PC-3 (cell line): ENCODE data around the gene EPHA2. TPM values are rescaled to one million over a fixed set of nuclear protein-coding genes. Genes with fewer than 3 reads are reported as not detected.

Experiments
- ATAC-seq: fragments of 200-7000 bp; cut with Tn5 transposase; 2 replicates; pipeline ENCODE4 v1.9.1; 2020; ENCODE audit warnings: mild to moderate bottlenecking, moderate library complexity
- Bru-seq: library from RNA; stranded (reverse); fragments of 400-500 nt; gene quantifications from one replicate; lab custom pipeline; 2021; lab: Mats Ljungman, UMichigan
- BruChase-seq, 2 experiments: library from RNA; stranded (reverse); fragments of 400-500 nt; gene quantifications; one replicate each; lab custom pipeline; 2021; lab: Mats Ljungman, UMichigan
- BruUV-seq: library from RNA; stranded (reverse); fragments of 400-500 nt; replicated peaks from 2 replicates; lab custom pipeline; 2021; lab: Mats Ljungman, UMichigan
- CTCF ChIA-PET: fragments of 300-600 bp; sonication (Branson Sonifier 250); formaldehyde crosslinking; loops from one replicate; lab custom pipeline; 2022; ENCODE audit warnings: antibody characterized with exemption; lab: Charles Lee
- POLR2A ChIA-PET: fragments of 300-600 bp; sonication (Branson Sonifier 250); formaldehyde crosslinking; loops from one replicate; lab custom pipeline; 2022; ENCODE audit warnings: antibody characterized with exemption; ENCODE audit not compliant: unreplicated experiment; lab: Charles Lee
- DNase-seq: peaks from one replicate; pipeline ENCODE4 v3.0.0-alpha.2; 2015
- H2AFZ ChIP-seq: fragments of 300-600 bp; sonication (generic); 2 replicates; pipeline ENCODE4 v1.6.0; 2016; ENCODE audit warnings: antibody characterized with exemption, low read length
- H3F3A ChIP-seq: fragments of 300-600 bp; sonication (generic); one replicate; pipeline ENCODE4 v1.6.0; 2017; ENCODE audit warnings: antibody characterized with exemption, low read length, control low read depth, mild to moderate bottlenecking; ENCODE audit not compliant: unreplicated experiment
- H3K27ac ChIP-seq: fragments of 300-600 bp; sonication (generic); 2 replicates; pipeline ENCODE4 v1.5.1; 2016; ENCODE audit warnings: mild to moderate bottlenecking, low read length
- H3K27me3 ChIP-seq: fragments of 300-600 bp; sonication (generic); 2 replicates; pipeline ENCODE4 v1.6.1; 2016; ENCODE audit warnings: low read length, mixed read lengths
- H3K36me3 ChIP-seq: fragments of 300-600 bp; sonication (generic); 2 replicates; pipeline ENCODE4 v1.6.1; 2016; ENCODE audit warnings: low read depth, mixed run types, low read length, mixed read lengths
- H3K4me1 ChIP-seq: fragments of 300-600 bp; sonication (generic); 2 replicates; pipeline ENCODE4 v1.5.1; 2016; ENCODE audit warnings: low read length; ENCODE audit not compliant: insufficient read depth
- H3K4me2 ChIP-seq: fragments of 300-600 bp; sonication (generic); 2 replicates; pipeline ENCODE4 v1.6.0; 2016; ENCODE audit warnings: low read length
- H3K4me3 ChIP-seq: fragments of 300-600 bp; sonication (generic); 2 replicates; pipeline ENCODE4 v1.5.1; 2016; ENCODE audit warnings: mild to moderate bottlenecking, low read length, mixed read lengths
- H3K79me2 ChIP-seq: fragments of 300-600 bp; sonication (generic); 2 replicates; pipeline ENCODE4 v1.6.1; 2017; ENCODE audit warnings: low read length, mixed read lengths
- H3K9ac ChIP-seq: fragments of 300-600 bp; sonication (generic); 2 replicates; pipeline ENCODE4 v1.6.0; 2016; ENCODE audit warnings: mild to moderate bottlenecking, low read length
- H3K9me2 ChIP-seq: fragments of 300-600 bp; sonication (generic); replicated peaks from 2 replicates; pipeline ENCODE4 v1.6.1; 2016; ENCODE audit warnings: mixed run types, low read length, mixed read lengths
- H3K9me3 ChIP-seq: fragments of 300-600 bp; sonication (generic); 2 replicates; pipeline ENCODE4 v1.6.1; 2016; ENCODE audit warnings: low read length, mixed read lengths
- H4K20me1 ChIP-seq: fragments of 300-600 bp; sonication (generic); 2 replicates; pipeline ENCODE4 v1.6.1; 2016; ENCODE audit warnings: low read length, mixed read lengths
- CTCF ChIP-seq: fragments of 300-600 bp; sonication (generic); conservative IDR thresholded peaks from 2 replicates; pipeline ENCODE4 v1.5.1; 2017; ENCODE audit warnings: antibody characterized with exemption, low read depth, mild to moderate bottlenecking, low read length
- EZH2 ChIP-seq: fragments of 300-600 bp; sonication (generic); IDR thresholded peaks from one replicate; pipeline ENCODE4 v1.6.1; 2017; ENCODE audit warnings: antibody characterized with exemption, mild to moderate bottlenecking, low read length; ENCODE audit not compliant: unreplicated experiment
- EZH2phosphoT487 ChIP-seq: fragments of 300-600 bp; sonication (generic); IDR thresholded peaks from 2 replicates; pipeline ENCODE4 v1.6.1; 2018; ENCODE audit warnings: mild to moderate bottlenecking, antibody characterized with exemption, low read length, borderline replicate concordance
- intact Hi-C: fragments of 100-400 bp; cut with micrococcal nuclease; formaldehyde crosslinking; loops from 2 replicates; pipeline ENCODE4 v1.9.0; 2023
- long read RNA-seq: library from polyadenylated mRNA; unstranded; transcript quantifications from one replicate; pipeline ENCODE4 v2.0.0, GENCODE V29; 2021; ENCODE audit not compliant: unreplicated experiment
- total RNA-seq: library from RNA; depleted of rRNA; stranded (reverse); fragments of >200 nt; gene quantifications from 2 replicates; pipeline ENCODE4 v1.2.3, GENCODE V29; 2014; rRNA removed

EPHA2 gene
- total RNA-seq (459 and 567 TPM in 2 replicates), Bru-seq, nascent RNA (percentile 99 among the genes with signal in this experiment), BruChase-seq, experiment 1, labeled RNA remaining after a 6-hour chase (percentile 99 among the genes with signal in this experiment), BruChase-seq, experiment 2, labeled RNA remaining after a 2-hour chase (percentile 99 among the genes with signal in this experiment)
- long read RNA-seq, transcript EPHA2-201 (17 exons, 3,964 nt), result major isoform, 194 of 1,064 reads
- long read RNA-seq, partial matches to known transcripts, result 658 of 1,064 reads
- long read RNA-seq, other reads (novel, unspliced or antisense), result 212 of 1,064 reads

- peaks cover 41% of the 10 kb centered on the region for H3K36me3 ChIP-seq
- intact Hi-C loops, result no loop called here
- H3F3A ChIP-seq, result peaks cover 13% of the 10 kb centered on the region
- H3K9ac ChIP-seq, result peak within 1 kb of the TSS; percentile 93
- peaks cover 45% of the 10 kb centered on the region for H4K20me1 ChIP-seq
- peak within 1 kb of the TSS; percentile 96 for H3K4me2 ChIP-seq
- ChIA-PET POLR2A (interaction anchor here (0.7 to 1.6 kb wide), 4 partner anchors 9 to 35 kb away, joined by 3 to 22 read pairs (median 4); no protein-coding TSS in a partner anchor), CTCF (interaction anchor here (1.0 to 1.3 kb wide), 3 partner anchors 11 to 31 kb away, joined by 3 to 7 read pairs (median 3); no protein-coding TSS in a partner anchor)
- no TSS peak for BruUV-seq
- peak within 1 kb of the TSS; percentile 83 for H3K4me3 ChIP-seq
- H3K4me1 ChIP-seq, result peaks cover 53% of the 10 kb centered on the region
- no peaks in the 10 kb centered on the region for H3K9me2 ChIP-seq
- no peak for TF ChIP-seq EZH2phosphoT487
- no peak for TF ChIP-seq EZH2
- no peak for TF ChIP-seq CTCF
- ATAC-seq, result peak; percentile 41
- H3K79me2 ChIP-seq, result peaks cover 92% of the 10 kb centered on the region
- DNase-seq, result peak; percentile 97
- no peaks in the 10 kb centered on the region for H3K9me3 ChIP-seq
- no peak within 1 kb of the TSS for H2AFZ ChIP-seq
- peak within 1 kb of the TSS; percentile 74 for H3K27ac ChIP-seq
- no peaks in the 10 kb centered on the region for H3K27me3 ChIP-seq
These were observed at the start of gene EPHA2 for GRCh38 chr1:16155537-16156410. TSS of gene EPHA2 (minus strand) at chr1:16156069. CDS start at chr1:16155932, 137 bp downstream.

GRCh38 chr1:16205334-16205671 lies 49.4 kb upstream of the EPHA2 start:
- DNase-seq (no peak), ATAC-seq (no peak)
- no peak; the same call in 1 of the 2 replicates for TF ChIP-seq CTCF
- no peak for TF ChIP-seq EZH2
- TF ChIP-seq EZH2phosphoT487, result no peak
- H3K9me3 ChIP-seq, result no peaks in the 10 kb centered on the region
- ChIA-PET CTCF (interaction anchor here (0.7 kb wide), 1 partner anchor 11 kb away, joined by 4 read pairs; no protein-coding TSS in a partner anchor), POLR2A (no interaction called here)
- no peaks in the 10 kb centered on the region for H3K36me3 ChIP-seq
- no peak overlapping the region for H3K9ac ChIP-seq
- no peaks in the 10 kb centered on the region for H4K20me1 ChIP-seq
- H3K27ac ChIP-seq, result no peak overlapping the region
- H3K4me1 ChIP-seq, result peaks cover 12% of the 10 kb centered on the region
- no peak overlapping the region for H3K4me2 ChIP-seq
- no peak overlapping the region for H3K4me3 ChIP-seq
- no peaks in the 10 kb centered on the region for H3F3A ChIP-seq
- H3K79me2 ChIP-seq, result peaks cover 6% of the 10 kb centered on the region; the same call in 1 of the 2 replicates
- intact Hi-C loops, result loop anchor here (5.0 kb wide), 1 partner anchor 37 kb away; no protein-coding TSS in a partner anchor
- no peak overlapping the region for H2AFZ ChIP-seq
- H3K9me2 ChIP-seq, result no peaks in the 10 kb centered on the region
- BruUV-seq, result no TSS peak
- no peaks in the 10 kb centered on the region for H3K27me3 ChIP-seq
